ENCODE measurements around the gene HACL1. TPM values are rescaled to one million over a fixed set of nuclear protein-coding genes. Genes with fewer than 3 reads are reported as not detected.

HACL1 gene
- total and polyA plus RNA-seq, 11 donors = 7.2 to 21.5 (median 12.6) TPM

DNA sequence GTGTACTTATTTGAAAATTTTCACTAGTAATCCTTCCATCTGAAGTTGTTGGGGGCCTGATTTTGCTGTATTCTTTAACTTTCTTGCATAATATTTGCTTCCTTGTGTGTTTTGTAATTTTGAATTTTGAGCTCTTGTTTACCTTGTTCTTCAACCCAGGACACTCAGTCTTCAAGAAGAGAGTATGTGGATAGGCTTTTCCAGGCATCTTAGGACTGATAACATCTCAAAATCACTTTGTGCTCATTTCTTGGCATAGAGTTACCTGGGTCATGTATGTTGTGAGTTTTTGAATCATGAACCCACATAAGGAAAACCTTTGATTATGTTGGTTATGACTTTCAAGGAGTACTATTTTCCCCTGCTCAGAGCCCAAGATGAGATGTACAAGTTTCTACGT lies 13.6 kb upstream of the HACL1 start:
- Histone ChIP-seq H3K4me1 (peaks cover 0 to 11% (median 0%) of the 10 kb centered on the region in 12 donors), H3K27me3 (no peaks in the 10 kb centered on the region), H3K27ac (no peak overlapping the region), H3K36me3 (no peaks in the 10 kb centered on the region), H3K4me3 (no peak overlapping the region), H3K9me3 (peaks cover 0 to 18% (median 3%) of the 10 kb centered on the region in 12 donors)
- WGBS, 4 donors = 94 to 97% (median 96%) methylated on average over 1 of the region's 1 CpG
- TF ChIP-seq POLR2A (IDR thresholded peaks at IDR 0.05) = no peak
- TF ChIP-seq, protein P1, sequence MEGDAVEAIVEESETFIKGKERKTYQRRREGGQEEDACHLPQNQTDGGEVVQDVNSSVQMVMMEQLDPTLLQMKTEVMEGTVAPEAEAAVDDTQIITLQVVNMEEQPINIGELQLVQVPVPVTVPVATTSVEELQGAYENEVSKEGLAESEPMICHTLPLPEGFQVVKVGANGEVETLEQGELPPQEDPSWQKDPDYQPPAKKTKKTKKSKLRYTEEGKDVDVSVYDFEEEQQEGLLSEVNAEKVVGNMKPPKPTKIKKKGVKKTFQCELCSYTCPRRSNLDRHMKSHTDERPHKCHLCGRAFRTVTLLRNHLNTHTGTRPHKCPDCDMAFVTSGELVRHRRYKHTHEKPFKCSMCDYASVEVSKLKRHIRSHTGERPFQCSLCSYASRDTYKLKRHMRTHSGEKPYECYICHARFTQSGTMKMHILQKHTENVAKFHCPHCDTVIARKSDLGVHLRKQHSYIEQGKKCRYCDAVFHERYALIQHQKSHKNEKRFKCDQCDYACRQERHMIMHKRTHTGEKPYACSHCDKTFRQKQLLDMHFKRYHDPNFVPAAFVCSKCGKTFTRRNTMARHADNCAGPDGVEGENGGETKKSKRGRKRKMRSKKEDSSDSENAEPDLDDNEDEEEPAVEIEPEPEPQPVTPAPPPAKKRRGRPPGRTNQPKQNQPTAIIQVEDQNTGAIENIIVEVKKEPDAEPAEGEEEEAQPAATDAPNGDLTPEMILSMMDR (IDR thresholded peaks at IDR 0.05) = no peak
- no peak for ATAC-seq
- no peak for DNase-seq
- intact Hi-C loops (cut with DNase I) = no loop called here

DNA sequence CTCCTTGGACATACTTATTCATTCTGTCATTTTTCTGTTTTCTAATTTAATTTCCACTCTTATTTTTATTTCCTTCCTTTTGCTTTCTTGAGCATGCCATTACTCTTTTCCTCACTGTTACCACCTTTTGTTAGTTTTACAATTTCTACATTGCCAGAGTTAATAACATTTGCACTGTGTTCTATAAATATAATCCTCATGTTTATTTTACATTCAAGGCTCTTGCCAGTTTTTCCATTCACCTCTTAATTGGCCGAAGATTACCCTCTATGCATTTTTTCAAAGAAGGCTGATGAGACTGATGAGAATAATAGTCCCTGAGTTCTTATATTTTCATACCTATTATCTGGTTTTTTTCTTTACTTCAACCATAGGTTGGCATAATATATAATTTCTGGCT lies 10.6 kb upstream of the HACL1 start:
- Histone ChIP-seq H3K9me3 (no peaks in the 10 kb centered on the region), H3K4me1 (peaks cover 0 to 18% (median 0%) of the 10 kb centered on the region in 12 donors), H3K27me3 (no peaks in the 10 kb centered on the region), H3K27ac (peak overlapping the region in 1 of 12 donors; percentile 45), H3K4me3 (no peak overlapping the region), H3K36me3 (no peaks in the 10 kb centered on the region)
- ATAC-seq (no peak), DNase-seq (no peak)
- TF ChIP-seq, protein P1 (IDR thresholded peaks at IDR 0.05) = no peak
- no peak for TF ChIP-seq POLR2A (IDR thresholded peaks at IDR 0.05)
- intact Hi-C loops (cut with DNase I) = no loop called here
- 62 to 78% (median 75%) methylated on average over 1 of the region's 1 CpG for whole genome bisulfite sequencing, 4 donors

DNA sequence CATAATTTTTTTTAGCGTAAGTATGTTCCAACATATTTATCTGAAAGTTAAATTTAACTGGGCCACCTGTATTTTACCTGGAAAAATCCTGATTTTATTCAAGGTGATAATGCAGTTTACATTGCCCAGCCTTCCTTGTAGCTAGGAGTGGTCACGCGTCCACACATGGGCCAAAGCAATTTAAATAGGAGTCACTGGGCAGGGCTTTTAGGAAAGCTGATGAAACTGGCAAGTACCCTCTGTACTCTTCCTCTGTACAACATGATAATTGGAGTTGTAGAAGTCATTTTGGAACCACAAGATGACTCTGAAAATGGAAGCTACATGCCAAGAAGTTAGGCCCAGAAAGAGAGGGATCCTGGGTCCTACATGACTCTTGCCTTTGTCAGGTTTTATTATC lies 9.6 kb upstream of the HACL1 start:
- H3K4me3 ChIP-seq = no peak overlapping the region
- H3K9me3 ChIP-seq = no peaks in the 10 kb centered on the region
- TF ChIP-seq, protein P1 (IDR thresholded peaks at IDR 0.05) = no peak
- TF ChIP-seq POLR2A (IDR thresholded peaks at IDR 0.05) = no peak
- WGBS, 4 donors = 85 to 97% (median 93%) methylated on average over 3 of the region's 3 CpGs
- intact Hi-C loops (cut with DNase I) = no loop called here
- H3K27me3 ChIP-seq = no peaks in the 10 kb centered on the region
- peaks cover 0 to 21% (median 0%) of the 10 kb centered on the region in 12 donors for H3K4me1 ChIP-seq
- DNase-seq (no peak), ATAC-seq (peak; percentile 39 to 89 (median 50))
- H3K36me3 ChIP-seq = no peaks in the 10 kb centered on the region
- peak overlapping the region in 1 of 12 donors; percentile 32 for H3K27ac ChIP-seq

DNA sequence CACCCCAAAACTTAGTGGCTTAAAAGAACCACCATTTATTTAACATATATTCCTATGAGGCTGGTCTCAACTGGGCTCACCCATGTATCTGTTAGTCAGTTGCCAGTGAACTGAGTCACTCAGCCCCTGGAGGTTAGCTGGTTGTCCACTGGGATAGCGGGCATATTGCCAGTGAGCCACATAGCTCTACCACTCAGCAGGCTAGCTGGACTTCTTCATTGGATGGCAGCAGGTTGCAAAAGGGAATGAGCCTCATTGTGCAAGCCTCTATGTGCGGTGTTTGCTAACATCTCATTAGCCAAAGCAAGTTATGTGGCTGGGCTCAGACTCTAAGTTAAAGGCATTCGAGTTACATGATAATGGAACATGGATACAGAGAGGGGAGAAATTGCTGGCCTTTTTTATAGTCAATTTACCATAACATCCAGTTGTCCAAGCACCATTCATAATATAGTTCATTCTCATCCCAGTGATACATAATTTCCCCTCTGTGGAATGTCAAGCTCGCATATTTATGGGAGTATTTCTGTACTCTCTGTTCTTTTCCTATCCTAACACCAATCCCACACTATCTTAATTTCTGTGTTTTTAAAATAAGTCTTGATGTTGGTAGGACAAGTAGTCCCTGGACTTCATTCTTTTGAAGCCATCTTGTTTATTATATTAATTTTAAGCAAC lies 8.9 kb upstream of the HACL1 start:
- H3K27ac ChIP-seq = peak overlapping the region in 1 of 12 donors; percentile 1
- intact Hi-C loops (cut with DNase I) = no loop called here
- DNase-seq (no peak), ATAC-seq (peak in 1 of 4 donors; percentile 48)
- WGBS, 4 donors = 91 to 96% (median 95%) methylated on average over 4 of the region's 4 CpGs
- H3K4me3 ChIP-seq = no peak overlapping the region
- no peaks in the 10 kb centered on the region for H3K27me3 ChIP-seq
- peaks cover 0 to 21% (median 0%) of the 10 kb centered on the region in 12 donors for H3K4me1 ChIP-seq
- TF ChIP-seq, protein P1 (IDR thresholded peaks at IDR 0.05) = no peak
- no peak for TF ChIP-seq POLR2A (IDR thresholded peaks at IDR 0.05)
- no peaks in the 10 kb centered on the region for H3K36me3 ChIP-seq
- H3K9me3 ChIP-seq = no peaks in the 10 kb centered on the region
